SK-N-MC (cell line): ENCODE results near the gene ARHGAP30.

Source experiments
- EZH2 ChIP-seq: fragments of 200-600 bp; sonication (generic); IDR thresholded peaks from one replicate; pipeline ENCODE4 v1.6.1; 2017; ENCODE audit warnings: antibody characterized with exemption
- FOXP2 ChIP-seq: optimal IDR thresholded peaks from 2 replicates; pipeline ENCODE3; 2011; ENCODE audit warnings: mild to moderate bottlenecking, moderate library complexity; ENCODE audit not compliant: insufficient read depth; ENCODE audit errors: extremely low read length, control extremely low read depth
- POLR2AphosphoS5 ChIP-seq: IDR thresholded peaks from 2 replicates; pipeline ENCODE4 v1.6.1; 2012; ENCODE audit warnings: mild to moderate bottlenecking, low read depth, low read length, borderline replicate concordance

- TF ChIP-seq EZH2 (no peak), POLR2AphosphoS5 (no peak), FOXP2 (no peak)
Measured at GRCh38 chr1:161000736-161001480, 68.8 kb downstream of the ARHGAP30 start.
